ENCODE data around the gene PARD3. TPM values are rescaled to one million over a fixed set of nuclear protein-coding genes. Genes with fewer than 3 reads are reported as not detected.

PARD3 gene
- total RNA-seq, 2 experiments from 2014 or later: 0.53 to 0.71 TPM

GRCh38 chr10:34231441-34232180 is 583.5 kb downstream of the PARD3 start:
- H3K4me3 Mint-ChIP-seq: no peak overlapping the region

GRCh38 chr10:34229917-34230316 is 585.2 kb downstream of the PARD3 start:
- no peaks in the 10 kb centered on the region for H3K36me3 ChIP-seq (ENCODE audit: insufficient read depth, low read length)
- DNase-seq (no peak), ATAC-seq (ENCODE audit: poor library complexity) (no peak)
- Mint-ChIP-seq H3K27ac (no peak overlapping the region), H3K9me3 (peaks cover 5% of the 10 kb centered on the region), H3K4me1 (ENCODE audit: low read depth) (no peaks in the 10 kb centered on the region), H3K36me3 (ENCODE audit: low read depth) (no peaks in the 10 kb centered on the region), H3K4me3 (no peak overlapping the region), H3K27me3 (no peaks in the 10 kb centered on the region)
- no peaks in the 10 kb centered on the region for H3K27me3 ChIP-seq (ENCODE audit: control insufficient read depth in 1 of 2, insufficient read depth in 2 of 2, low read length in 2 of 2)
- H3K9me3 ChIP-seq (ENCODE audit: control insufficient read depth in 1 of 2, insufficient read depth in 1 of 2, low read length in 2 of 2): peaks cover 0 to 3% of the 10 kb centered on the region in 2 experiments
- POLR2A ChIA-PET: no interaction called here
- no peak overlapping the region for H3K27ac ChIP-seq (ENCODE audit: low read depth in 1 of 2, low read length in 2 of 2)
- no peak overlapping the region for H3K4me3 ChIP-seq (ENCODE audit: low read length)
- no peaks in the 10 kb centered on the region for H3K4me1 ChIP-seq (ENCODE audit: insufficient read depth, low read length)
- TF ChIP-seq CTCF (IDR thresholded peaks at IDR 0.05): no peak
- CTCF ChIA-PET: no interaction called here
- intact Hi-C loops (cut with DNase I, micrococcal nuclease): no loop called here

More at GRCh38 chr10:34231441-34232180, 583.5 kb downstream of the PARD3 start:
- no peak for TF ChIP-seq CTCF (IDR thresholded peaks at IDR 0.05)
- Histone ChIP-seq H3K4me3 (ENCODE audit: low read length) (no peak overlapping the region), H3K9me3 (ENCODE audit: control insufficient read depth in 1 of 2, insufficient read depth in 1 of 2, low read length in 2 of 2) (peaks cover 0 to 3% of the 10 kb centered on the region in 2 experiments), H3K27me3 (ENCODE audit: control insufficient read depth in 1 of 2, insufficient read depth in 2 of 2, low read length in 2 of 2) (no peaks in the 10 kb centered on the region), H3K4me1 (ENCODE audit: insufficient read depth, low read length) (no peaks in the 10 kb centered on the region), H3K36me3 (ENCODE audit: insufficient read depth, low read length) (no peaks in the 10 kb centered on the region), H3K27ac (ENCODE audit: low read depth in 1 of 2, low read length in 2 of 2) (no peak overlapping the region)
- POLR2A ChIA-PET: no interaction called here
- H3K27ac Mint-ChIP-seq: no peak overlapping the region
- CTCF ChIA-PET: interaction anchor here (0.6 kb wide), 1 partner anchor 434 kb away, joined by 4 read pairs; no protein-coding TSS in a partner anchor
- H3K36me3 Mint-ChIP-seq (ENCODE audit: low read depth): no peaks in the 10 kb centered on the region
- no peak for ATAC-seq (ENCODE audit: poor library complexity)
- no peak for DNase-seq
- peaks cover 5% of the 10 kb centered on the region for H3K9me3 Mint-ChIP-seq
- no peaks in the 10 kb centered on the region for H3K27me3 Mint-ChIP-seq
- intact Hi-C loops (cut with DNase I, micrococcal nuclease): no loop called here
- no peaks in the 10 kb centered on the region for H3K4me1 Mint-ChIP-seq (ENCODE audit: low read depth)

GRCh38 chr10:34228066-34228465 is 587.0 kb downstream of the PARD3 start:
- POLR2A ChIA-PET: interaction anchor here (0.5 kb wide), 1 partner anchor 546 kb away, joined by 5 read pairs; no protein-coding TSS in a partner anchor

More at GRCh38 chr10:34228066-34228465, 587.0 kb downstream of the PARD3 start:
- TF ChIP-seq CTCF (IDR thresholded peaks at IDR 0.05): no peak
- Mint-ChIP-seq H3K36me3 (ENCODE audit: low read depth) (no peaks in the 10 kb centered on the region), H3K27me3 (no peaks in the 10 kb centered on the region), H3K4me1 (ENCODE audit: low read depth) (no peaks in the 10 kb centered on the region), H3K4me3 (no peak overlapping the region), H3K27ac (no peak overlapping the region), H3K9me3 (peaks cover 5% of the 10 kb centered on the region)
- Histone ChIP-seq H3K36me3 (ENCODE audit: insufficient read depth, low read length) (no peaks in the 10 kb centered on the region), H3K27me3 (ENCODE audit: control insufficient read depth in 1 of 2, insufficient read depth in 2 of 2, low read length in 2 of 2) (no peaks in the 10 kb centered on the region), H3K4me1 (ENCODE audit: insufficient read depth, low read length) (no peaks in the 10 kb centered on the region), H3K4me3 (ENCODE audit: low read length) (no peak overlapping the region), H3K27ac (ENCODE audit: low read depth in 1 of 2, low read length in 2 of 2) (no peak overlapping the region), H3K9me3 (ENCODE audit: control insufficient read depth in 1 of 2, insufficient read depth in 1 of 2, low read length in 2 of 2) (peaks cover 0 to 3% of the 10 kb centered on the region in 2 experiments)
- CTCF ChIA-PET: no interaction called here
- DNase-seq: no peak
- intact Hi-C loops (cut with DNase I, micrococcal nuclease): no loop called here
- ATAC-seq (ENCODE audit: poor library complexity): no peak
